NT2/D1 (cell line): ENCODE results near the gene CCDC40.

Source experiments
- SUZ12 ChIP-seq: IDR thresholded peaks from 2 replicates; pipeline ENCODE4 v1.6.1; 2011; ENCODE audit not compliant: insufficient read length, insufficient read depth; ENCODE audit errors: extremely low read depth
- YY1 ChIP-seq: IDR thresholded peaks from 2 replicates; pipeline ENCODE4 v1.6.1; 2011; ENCODE audit not compliant: insufficient read length, insufficient read depth
- ZNF274 ChIP-seq: IDR thresholded peaks from 2 replicates; pipeline ENCODE4 v1.6.1; 2011; ENCODE audit warnings: mild to moderate bottlenecking, low read depth, low read length

GRCh38 chr17:80003969-80004368 is 32.5 kb upstream of the CCDC40 start:
- no peak for TF ChIP-seq ZNF274
- TF ChIP-seq YY1: no peak
- TF ChIP-seq SUZ12: no peak
